KOPT-K1 (cell line): ENCODE results near the gene EDC4.
"Not testable (repeated sequence)": the region's sequence is repeated elsewhere in the genome, so short reads cannot be mapped to it uniquely, and the experiment has no call there.

Source experiments
- H3K27ac ChIP-seq: fragments of 200-600 bp; sonication (generic); 2 replicates; pipeline ENCODE4 v1.5.1; 2016; ENCODE audit warnings: antibody characterized with exemption, mild to moderate bottlenecking, low read depth, low read length; ENCODE audit not compliant: poor library complexity, severe bottlenecking
- H3K36me3 ChIP-seq: fragments of 200-600 bp; sonication (generic); 2 replicates; pipeline ENCODE4 v1.5.1; 2017; ENCODE audit warnings: antibody characterized with exemption, mild to moderate bottlenecking, low read length, moderate library complexity; ENCODE audit not compliant: insufficient read depth
- H3K9me3 ChIP-seq: fragments of 200-600 bp; sonication (generic); 2 replicates; pipeline ENCODE4 v1.5.1; 2017; ENCODE audit warnings: antibody characterized with exemption, low read length, mild to moderate bottlenecking; ENCODE audit not compliant: insufficient read depth, poor library complexity, severe bottlenecking

Gene EDC4

GRCh38 chr16:67872631-67873434 is at the start of gene EDC4:
EDC4 (plus strand) TSS chr16:67873052; CDS start chr16:67873262, 210 bp downstream.
- Histone ChIP-seq H3K36me3 (peaks cover 72% of the 10 kb centered on the region), H3K27ac (peak within 1 kb of the TSS; percentile 85), H3K9me3 (no peaks in the 10 kb centered on the region)

- Histone ChIP-seq H3K9me3 (no peaks in the 10 kb centered on the region), H3K36me3 (peaks cover 37% of the 10 kb centered on the region; the same call in 1 of the 2 replicates), H3K27ac (no peak overlapping the region)
Observed at GRCh38 chr16:67825119-67825518, 47.7 kb upstream of the EDC4 start.

- Histone ChIP-seq H3K36me3 (peaks cover 45% of the 10 kb centered on the region), H3K9me3 (no peaks in the 10 kb centered on the region)
Observed at GRCh38 chr16:67825906-67826305, 46.9 kb upstream of the EDC4 start.

GRCh38 chr16:67828651-67829050 is 44.2 kb upstream of the EDC4 start:
- Histone ChIP-seq H3K36me3 (peaks cover 59% of the 10 kb centered on the region), H3K27ac (no peak overlapping the region), H3K9me3 (no peaks in the 10 kb centered on the region)

More at GRCh38 chr16:67825906-67826305, 46.9 kb upstream of the EDC4 start:
- no peak overlapping the region for H3K27ac ChIP-seq

- peaks cover 44% of the 10 kb centered on the region for H3K36me3 ChIP-seq
- H3K27ac ChIP-seq = peak overlapping the region; percentile 63
Observed at GRCh38 chr16:67833030-67833414, 39.8 kb upstream of the EDC4 start.

GRCh38 chr16:67833415-67834241 is 39.2 kb upstream of the EDC4 start:
- Histone ChIP-seq H3K27ac (peak overlapping the region; percentile 63), H3K36me3 (peaks cover 38% of the 10 kb centered on the region), H3K9me3 (no peaks in the 10 kb centered on the region)

More at GRCh38 chr16:67833030-67833414, 39.8 kb upstream of the EDC4 start:
- H3K9me3 ChIP-seq = no peaks in the 10 kb centered on the region

GRCh38 chr16:67834242-67834614 is 38.6 kb upstream of the EDC4 start:
- Histone ChIP-seq H3K9me3 (no peaks in the 10 kb centered on the region), H3K27ac (peak overlapping the region; percentile 63), H3K36me3 (peaks cover 32% of the 10 kb centered on the region)

- not testable (repeated sequence) for H3K27ac ChIP-seq, H3K36me3 ChIP-seq, H3K9me3 ChIP-seq
Observed at GRCh38 chr16:67837190-67837589, 35.7 kb upstream of the EDC4 start.

- Histone ChIP-seq H3K36me3 (no peaks in the 10 kb centered on the region), H3K27ac (no peak overlapping the region), H3K9me3 (no peaks in the 10 kb centered on the region)
Observed at GRCh38 chr16:67837811-67838210, 35.0 kb upstream of the EDC4 start.

- no peaks in the 10 kb centered on the region for H3K9me3 ChIP-seq
- peaks cover 11% of the 10 kb centered on the region for H3K36me3 ChIP-seq
- peak overlapping the region; percentile 98 for H3K27ac ChIP-seq
Observed at GRCh38 chr16:67841198-67841815, 31.5 kb upstream of the EDC4 start.

- no peaks in the 10 kb centered on the region for H3K9me3 ChIP-seq
- H3K36me3 ChIP-seq = peaks cover 11% of the 10 kb centered on the region
- H3K27ac ChIP-seq = peak within 1 kb of the TSS; percentile 98
Observed at GRCh38 chr16:67841816-67842508, 30.9 kb upstream of the EDC4 start, which contains the start of gene THAP11. THAP11 (plus strand) TSS chr16:67842320; CDS start chr16:67842555, 235 bp downstream.

GRCh38 chr16:67842509-67843342 is 30.1 kb upstream of the EDC4 start:
- H3K27ac ChIP-seq = peak overlapping the region; percentile 98
- H3K36me3 ChIP-seq = peaks cover 11% of the 10 kb centered on the region
- no peaks in the 10 kb centered on the region for H3K9me3 ChIP-seq

GRCh38 chr16:67843343-67843765 is 29.5 kb upstream of the EDC4 start:
- Histone ChIP-seq H3K27ac (peak overlapping the region; percentile 98), H3K9me3 (no peaks in the 10 kb centered on the region), H3K36me3 (peaks cover 11% of the 10 kb centered on the region)

- H3K27ac ChIP-seq = no peak overlapping the region
- H3K36me3 ChIP-seq = peaks cover 18% of the 10 kb centered on the region
- H3K9me3 ChIP-seq = no peaks in the 10 kb centered on the region
Observed at GRCh38 chr16:67844497-67844896, 28.4 kb upstream of the EDC4 start.
